Measurements from ENCODE around the gene CNBP. TPM values are rescaled to one million over a fixed set of nuclear protein-coding genes. Genes with fewer than 3 reads are reported as not detected.

CNBP gene
- total and polyA plus RNA-seq, 2 of the 4 experiments (the other 2 are of a cell fraction) = 217 to 223 TPM

DNA sequence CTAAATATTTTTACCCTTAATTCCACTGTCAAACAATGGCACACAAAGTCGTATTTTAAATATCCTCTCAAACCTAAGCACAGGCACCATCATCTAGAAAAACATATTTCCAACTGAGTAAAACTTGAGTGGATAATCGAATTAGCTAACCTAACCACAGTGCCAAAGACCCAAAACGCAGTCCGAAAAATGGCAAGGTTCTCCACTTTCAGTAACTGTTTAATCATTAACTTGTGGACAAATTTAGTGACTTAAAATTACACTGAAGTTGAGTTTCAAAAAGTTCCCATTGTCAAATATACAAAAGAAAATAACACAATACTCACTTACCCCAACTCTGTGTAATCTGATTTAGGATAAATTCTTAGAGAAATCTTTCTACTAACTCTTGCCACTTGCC is 10.0 kb downstream of the CNBP start:
- TF ChIP-seq MXI1 (IDR thresholded peaks at IDR 0.05; ENCODE audit: borderline replicate concordance, low read depth, low read length) = no peak
- TF ChIP-seq, protein P1, sequence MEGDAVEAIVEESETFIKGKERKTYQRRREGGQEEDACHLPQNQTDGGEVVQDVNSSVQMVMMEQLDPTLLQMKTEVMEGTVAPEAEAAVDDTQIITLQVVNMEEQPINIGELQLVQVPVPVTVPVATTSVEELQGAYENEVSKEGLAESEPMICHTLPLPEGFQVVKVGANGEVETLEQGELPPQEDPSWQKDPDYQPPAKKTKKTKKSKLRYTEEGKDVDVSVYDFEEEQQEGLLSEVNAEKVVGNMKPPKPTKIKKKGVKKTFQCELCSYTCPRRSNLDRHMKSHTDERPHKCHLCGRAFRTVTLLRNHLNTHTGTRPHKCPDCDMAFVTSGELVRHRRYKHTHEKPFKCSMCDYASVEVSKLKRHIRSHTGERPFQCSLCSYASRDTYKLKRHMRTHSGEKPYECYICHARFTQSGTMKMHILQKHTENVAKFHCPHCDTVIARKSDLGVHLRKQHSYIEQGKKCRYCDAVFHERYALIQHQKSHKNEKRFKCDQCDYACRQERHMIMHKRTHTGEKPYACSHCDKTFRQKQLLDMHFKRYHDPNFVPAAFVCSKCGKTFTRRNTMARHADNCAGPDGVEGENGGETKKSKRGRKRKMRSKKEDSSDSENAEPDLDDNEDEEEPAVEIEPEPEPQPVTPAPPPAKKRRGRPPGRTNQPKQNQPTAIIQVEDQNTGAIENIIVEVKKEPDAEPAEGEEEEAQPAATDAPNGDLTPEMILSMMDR (conservative IDR thresholded peaks at IDR 0.05; ENCODE audit: low read depth, low read length) = no peak
- TF ChIP-seq, protein P2, sequence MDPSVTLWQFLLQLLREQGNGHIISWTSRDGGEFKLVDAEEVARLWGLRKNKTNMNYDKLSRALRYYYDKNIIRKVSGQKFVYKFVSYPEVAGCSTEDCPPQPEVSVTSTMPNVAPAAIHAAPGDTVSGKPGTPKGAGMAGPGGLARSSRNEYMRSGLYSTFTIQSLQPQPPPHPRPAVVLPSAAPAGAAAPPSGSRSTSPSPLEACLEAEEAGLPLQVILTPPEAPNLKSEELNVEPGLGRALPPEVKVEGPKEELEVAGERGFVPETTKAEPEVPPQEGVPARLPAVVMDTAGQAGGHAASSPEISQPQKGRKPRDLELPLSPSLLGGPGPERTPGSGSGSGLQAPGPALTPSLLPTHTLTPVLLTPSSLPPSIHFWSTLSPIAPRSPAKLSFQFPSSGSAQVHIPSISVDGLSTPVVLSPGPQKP (IDR thresholded peaks at IDR 0.05; ENCODE audit: borderline replicate concordance, low read depth, low read length) = no peak
- TF ChIP-seq RFX5 (IDR thresholded peaks at IDR 0.05; ENCODE audit: low read depth, low read length) = no peak
- TF ChIP-seq MAZ (IDR thresholded peaks at IDR 0.05; ENCODE audit: borderline replicate concordance, low read depth, low read length) = no peak
- TF ChIP-seq CEBPB (IDR thresholded peaks at IDR 0.05; ENCODE audit: low read depth, low read length) = no peak
- TF ChIP-seq FOS (IDR thresholded peaks at IDR 0.05; ENCODE audit: low read depth, low read length) = no peak
- TF ChIP-seq SMC3 (IDR thresholded peaks at IDR 0.05; ENCODE audit: low read depth, low read length) = no peak
- TF ChIP-seq NFE2L2 (IDR thresholded peaks at IDR 0.05; ENCODE audit: low read depth, low read length) = no peak
- no peak for TF ChIP-seq BHLHE40 (IDR thresholded peaks at IDR 0.05; ENCODE audit: low read depth, low read length)
- TF ChIP-seq POLR2A (IDR thresholded peaks at IDR 0.05; ENCODE audit: low read depth, low read length) = no peak
- no peak for TF ChIP-seq CHD1 (IDR thresholded peaks at IDR 0.05; ENCODE audit: low read depth, low read length)
- TF ChIP-seq RCOR1 (IDR thresholded peaks at IDR 0.05; ENCODE audit: insufficient replicate concordance, low read length) = no peak
- TF ChIP-seq, protein P3, sequence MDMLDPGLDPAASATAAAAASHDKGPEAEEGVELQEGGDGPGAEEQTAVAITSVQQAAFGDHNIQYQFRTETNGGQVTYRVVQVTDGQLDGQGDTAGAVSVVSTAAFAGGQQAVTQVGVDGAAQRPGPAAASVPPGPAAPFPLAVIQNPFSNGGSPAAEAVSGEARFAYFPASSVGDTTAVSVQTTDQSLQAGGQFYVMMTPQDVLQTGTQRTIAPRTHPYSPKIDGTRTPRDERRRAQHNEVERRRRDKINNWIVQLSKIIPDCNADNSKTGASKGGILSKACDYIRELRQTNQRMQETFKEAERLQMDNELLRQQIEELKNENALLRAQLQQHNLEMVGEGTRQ (IDR thresholded peaks at IDR 0.05; ENCODE audit: low read depth, low read length) = no peak
- no peak for TF ChIP-seq MAFK (IDR thresholded peaks at IDR 0.05; ENCODE audit: low read depth, low read length)
- Histone ChIP-seq H3K27ac (ENCODE audit: insufficient read depth, low read length) (no peak overlapping the region), H2AK5ac (ENCODE audit: low read depth, low read length) (no peak overlapping the region), H3K23ac (ENCODE audit: low read depth, low read length) (no peak overlapping the region), H3K4me3 (ENCODE audit: insufficient read depth, low read depth, low read length) (no peak overlapping the region), H3K27me3 (ENCODE audit: control insufficient read depth, insufficient read depth, low read length) (no peaks in the 10 kb centered on the region), H3K79me1 (ENCODE audit: low read depth in 1 of 2, low read length in 2 of 2) (peaks cover 15 to 32% of the 10 kb centered on the region in 2 experiments), H2BK5ac (ENCODE audit: low read depth, low read length, poor library complexity, severe bottlenecking) (no peak overlapping the region), H4K20me1 (ENCODE audit: insufficient read depth, low read length) (peaks cover 84% of the 10 kb centered on the region), H3K56ac (ENCODE audit: extremely low read depth, insufficient read depth, low read length) (no peak overlapping the region), H3K14ac (replicated peaks; ENCODE audit: low read depth, low read length) (no peak overlapping the region), H4K91ac (ENCODE audit: insufficient read depth, low read depth, low read length) (no peak overlapping the region), H4K8ac (ENCODE audit: low read depth in 2 of 2, low read length in 2 of 2) (no peak overlapping the region), H3K36me3 (ENCODE audit: control insufficient read depth, insufficient read depth, low read length) (peaks cover 21% of the 10 kb centered on the region), H2BK20ac (ENCODE audit: low read depth, low read length) (no peak overlapping the region), H3K9me3 (ENCODE audit: control insufficient read depth, insufficient read depth, low read length) (no peaks in the 10 kb centered on the region), H3K9me1 (ENCODE audit: insufficient read depth, low read length) (no peaks in the 10 kb centered on the region), H2BK15ac (ENCODE audit: low read depth, low read length) (no peak overlapping the region), H3K9ac (ENCODE audit: low read depth, low read length) (no peak overlapping the region), H3K4ac (ENCODE audit: low read depth, low read length) (no peak overlapping the region), H3K4me1 (ENCODE audit: control insufficient read depth, insufficient read depth, low read length) (peaks cover 2% of the 10 kb centered on the region), H2AFZ (replicated peaks; ENCODE audit: low read length, poor library complexity) (no peak overlapping the region), H2BK120ac (ENCODE audit: low read depth, low read length) (no peak overlapping the region), H4K5ac (ENCODE audit: low read depth, low read length) (no peak overlapping the region), H2AK9ac (replicated peaks; ENCODE audit: low read depth, low read length, poor library complexity) (no peak overlapping the region), H3K18ac (ENCODE audit: low read depth, low read length) (no peak overlapping the region), H3K4me2 (ENCODE audit: low read depth, low read length) (no peak overlapping the region)
- intact Hi-C loops (cut with micrococcal nuclease) (no loop called here), in situ Hi-C loops (cut with MboI; ENCODE audit: low sequenced_read_pairs) (no loop called here), dilution Hi-C loops (cut with HindIII; ENCODE audit: low sequenced_read_pairs, unreplicated experiment) (no loop called here)
- BruUV-seq (replicated peaks) = no TSS peak
- DNase-seq (no peak), ATAC-seq (ENCODE audit: low read depth) (no peak)
- WGBS, 2 experiments (ENCODE audit: extremely low coverage in 2 of 2, insufficient read length in 1 of 2) = 73% methylated on average over 1 of the region's 4 CpGs; no CpG with 5 or more reads in 1 of the 2 experiments
- ChIA-PET CTCF (no interaction called here), POLR2A (ENCODE audit: unreplicated experiment) (no interaction called here)
